Transverse colon (tissue), 4 donors: Measurements from ENCODE around the gene NDUFA3.
A peak's percentile ranks its signal among the peaks of the same experiment; 100 is the strongest.
"Not testable (repeated sequence)": the region's sequence is repeated elsewhere in the genome, so short reads cannot be mapped to it uniquely, and the experiment has no call there.

Source experiments
- CTCF ChIP-seq, 5 experiments: fragments of 200-600 bp in 3 of 5; fragments of 450-650 bp in 2 of 5; sonication (generic) in 3 of 5; IDR thresholded peaks; 1 replicate in 2 of 5; 2 replicates in 3 of 5; pipeline ENCODE4 v1.5.1; 2016 to 2017; ENCODE audit warnings: antibody characterized with exemption in 5 of 5, inconsistent platforms in 3 of 5, mild to moderate bottlenecking in 2 of 5, moderate library complexity in 1 of 5
- EP300 ChIP-seq: sonication (generic); formaldehyde crosslinking; IDR thresholded peaks from one replicate; pipeline ENCODE4 v1.6.1; 2017; ENCODE audit warnings: antibody characterized with exemption, low read depth
- POLR2AphosphoS5 ChIP-seq, 3 donors: sonication (generic); formaldehyde crosslinking; IDR thresholded peaks; one replicate each; pipeline ENCODE4 v1.6.1; 2016; ENCODE audit warnings: antibody characterized with exemption in 3 of 3

- peak in 1 of 5 experiments; percentile 48 for TF ChIP-seq CTCF (IDR thresholded peaks at IDR 0.05)
- peak in 1 of 3 donors; percentile 40 for TF ChIP-seq POLR2AphosphoS5 (IDR thresholded peaks at IDR 0.05)
- TF ChIP-seq EP300: not testable (repeated sequence)
Observed at GRCh38 chr19:54095859-54096616, 6.6 kb upstream of the NDUFA3 start.
